GM08714 (cell line): ENCODE results near the gene SCGB1D1.

Experiments
- H3K4me3 ChIP-seq: fragments of 200-500 bp; sonication (Bioruptor generic); 2 replicates; pipeline ENCODE4 v1.5.1; 2014; ENCODE audit warnings: mild to moderate bottlenecking, low read length, inconsistent platforms
- ZNF274 ChIP-seq: IDR thresholded peaks from 2 replicates; pipeline ENCODE4 v1.6.1; 2012; ENCODE audit warnings: mild to moderate bottlenecking, low read depth, low read length

SCGB1D1 gene, protein sequence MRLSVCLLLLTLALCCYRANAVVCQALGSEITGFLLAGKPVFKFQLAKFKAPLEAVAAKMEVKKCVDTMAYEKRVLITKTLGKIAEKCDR

DNA sequence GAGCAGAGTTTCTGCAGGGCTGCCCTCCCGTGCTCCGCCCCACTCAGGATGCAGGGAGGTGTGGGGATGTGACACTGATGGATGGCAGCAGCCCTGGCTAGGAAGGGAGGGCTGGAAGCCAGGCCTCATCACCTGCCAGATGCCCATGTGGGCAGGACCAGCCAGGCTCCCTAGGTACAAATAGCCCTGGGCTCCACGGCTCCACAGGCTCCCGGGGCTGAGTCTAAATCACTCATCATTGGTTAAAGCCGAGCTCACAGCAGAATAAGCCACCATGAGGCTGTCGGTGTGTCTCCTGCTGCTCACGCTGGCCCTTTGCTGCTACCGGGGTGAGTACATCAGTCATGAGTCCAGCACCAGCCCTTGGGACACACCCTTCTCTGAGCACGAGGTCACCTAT lies at the start of gene SCGB1D1:
TSS of gene SCGB1D1 (plus strand) at position 206 of the 400 bp plus-strand sequence. CDS start at position 275, 69 bp downstream.
- TF ChIP-seq ZNF274: no peak
- H3K4me3 ChIP-seq: no peak within 1 kb of the TSS

DNA sequence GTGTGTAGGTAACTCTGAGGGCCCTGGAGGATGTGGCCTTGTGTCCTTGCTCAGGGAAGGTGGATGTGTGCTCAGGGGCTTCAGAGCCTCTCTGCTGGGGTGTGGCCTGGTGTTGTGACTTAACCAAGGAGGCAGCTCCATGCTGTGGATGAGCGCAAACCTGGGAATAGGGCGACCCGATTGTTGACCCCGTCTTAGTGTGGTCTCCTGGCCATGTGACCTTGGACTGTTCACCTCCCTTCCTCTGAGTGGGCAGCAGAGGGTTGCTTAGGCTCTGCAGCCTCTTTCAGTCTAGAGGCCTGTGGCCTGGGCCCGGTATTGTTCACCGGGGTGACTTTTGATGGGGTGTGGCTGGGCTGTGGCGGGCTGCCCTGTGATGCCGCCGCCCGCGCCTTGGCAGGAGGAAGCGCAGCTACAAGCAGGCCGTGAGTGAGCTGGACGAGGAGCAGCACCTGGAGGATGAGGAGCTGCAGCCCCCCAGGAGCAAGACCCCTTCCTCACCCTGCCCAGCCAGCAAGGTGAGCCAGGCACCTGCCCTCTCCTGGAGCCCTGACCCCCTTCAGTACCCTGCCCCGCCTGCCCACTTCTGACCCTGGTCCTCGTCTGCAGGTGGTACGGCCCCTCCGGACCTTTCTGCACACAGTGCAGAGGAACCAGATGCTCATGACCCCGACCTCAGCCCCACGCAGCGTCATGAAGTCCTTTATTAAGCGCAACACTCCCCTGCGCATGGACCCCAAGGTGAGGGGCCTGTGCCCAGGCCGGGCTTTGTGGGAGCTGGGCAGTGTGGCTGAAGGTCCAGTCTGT lies 49.5 kb upstream of the SCGB1D1 start:
- no peak for TF ChIP-seq ZNF274

DNA sequence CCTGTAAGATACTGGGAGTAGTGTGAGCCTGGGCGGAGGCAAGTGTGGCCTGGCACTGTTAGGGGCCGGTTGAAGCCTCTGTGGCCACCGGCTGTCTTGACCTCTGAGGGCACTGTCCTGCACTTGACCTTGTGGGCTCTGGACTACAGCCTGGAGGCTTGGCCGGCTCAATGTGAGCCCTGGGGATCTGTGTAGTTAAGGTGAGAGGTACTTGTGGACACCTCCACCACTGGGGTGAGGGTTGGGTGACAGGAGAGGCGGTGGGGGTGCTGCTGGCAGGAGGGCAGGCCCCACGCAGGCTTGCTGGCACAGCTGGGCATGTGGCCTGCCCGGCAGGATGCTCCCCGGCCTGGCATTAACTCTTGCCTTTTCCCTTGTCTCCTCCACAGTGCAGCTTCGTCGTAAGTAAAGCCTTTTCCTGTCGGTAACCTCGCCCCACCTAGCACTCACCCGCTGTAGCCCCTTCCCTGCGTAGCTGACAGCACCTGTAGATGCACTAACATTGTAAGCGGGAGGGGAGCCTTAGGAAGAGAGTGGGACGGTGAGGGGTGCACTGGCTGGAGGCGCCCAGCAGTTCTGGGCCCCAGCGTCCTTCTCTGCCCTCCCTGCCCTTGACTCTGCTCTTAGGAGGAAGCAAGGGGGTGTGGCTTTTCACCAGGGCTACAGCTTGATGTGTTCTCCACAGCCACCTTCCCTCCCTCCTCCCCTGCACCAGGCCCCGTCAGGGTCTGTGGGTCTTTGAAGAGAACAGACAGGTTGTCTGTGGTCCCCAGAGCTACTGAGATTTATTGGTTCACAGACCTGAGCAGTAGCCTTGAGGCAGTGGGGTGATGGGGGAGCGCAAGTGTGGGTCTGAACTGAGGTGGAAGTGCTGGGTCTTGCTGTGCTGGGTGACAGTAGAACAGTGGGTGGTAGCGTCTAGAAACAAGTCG lies 48.6 kb upstream of the SCGB1D1 start:
- no peak overlapping the region for H3K4me3 ChIP-seq
- no peak for TF ChIP-seq ZNF274

More for the DNA sequence above, 49.5 kb upstream of the SCGB1D1 start:
- no peak overlapping the region for H3K4me3 ChIP-seq

DNA sequence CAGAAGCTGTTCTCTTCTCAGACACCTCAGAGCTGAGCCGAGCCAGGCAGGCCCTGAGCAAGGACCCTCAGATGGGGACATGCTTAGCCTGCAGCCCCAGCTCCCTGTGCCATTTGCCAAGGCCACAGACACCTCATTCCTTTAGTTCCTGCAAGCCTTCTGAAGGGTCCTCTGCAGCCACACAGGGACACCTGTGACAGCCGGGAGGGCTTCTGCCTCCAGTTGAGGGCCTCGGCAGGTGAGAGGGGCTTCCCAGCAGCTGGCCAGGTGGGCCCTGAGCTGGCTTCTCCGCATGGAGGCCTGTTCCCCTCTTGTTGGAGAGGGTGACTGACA lies 48.0 kb upstream of the SCGB1D1 start:
- no peak for TF ChIP-seq ZNF274
- H3K4me3 ChIP-seq: no peak overlapping the region

DNA sequence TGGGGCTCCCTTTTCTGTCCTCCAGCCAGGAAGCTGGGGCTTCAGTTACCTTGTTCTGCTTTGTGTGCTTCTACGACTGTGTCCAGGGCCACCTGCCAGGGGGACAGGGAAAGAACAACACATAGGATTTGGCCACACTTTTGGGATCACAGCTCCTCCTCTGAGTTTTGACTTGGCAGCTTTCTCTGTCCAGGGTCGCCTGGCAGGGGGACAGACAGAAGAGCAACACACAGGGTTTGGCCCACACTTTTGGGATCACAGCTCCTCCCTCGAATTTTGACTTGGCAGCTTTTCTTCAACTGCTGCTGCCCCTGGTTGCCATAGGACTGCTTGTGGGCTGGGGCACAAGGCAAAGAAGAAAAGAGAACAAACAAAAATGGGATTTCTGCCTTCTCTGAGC lies 47.1 kb upstream of the SCGB1D1 start:
- TF ChIP-seq ZNF274: no peak
- H3K4me3 ChIP-seq: no peak overlapping the region

DNA sequence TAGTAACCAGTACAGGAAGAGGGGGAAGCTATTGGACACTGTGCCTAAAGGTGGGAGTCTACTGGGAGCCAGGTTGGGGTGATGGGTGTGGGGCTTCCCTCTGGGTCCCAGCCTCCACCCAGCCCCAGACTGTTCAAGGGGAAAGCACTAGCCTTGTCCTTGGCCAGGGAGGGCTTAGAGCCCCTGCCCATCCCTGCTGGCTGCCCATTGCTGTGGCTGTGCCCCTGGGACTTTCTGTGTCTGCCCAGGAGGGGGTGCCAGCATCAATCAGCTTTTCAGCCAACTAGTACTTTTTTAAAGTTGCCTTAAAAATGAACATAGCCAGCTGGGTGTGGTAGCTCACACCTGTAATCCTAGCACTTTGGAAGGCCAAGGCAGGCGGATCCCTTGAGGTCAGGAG lies 46.3 kb upstream of the SCGB1D1 start:
- H3K4me3 ChIP-seq: no peak overlapping the region
- no peak for TF ChIP-seq ZNF274

DNA sequence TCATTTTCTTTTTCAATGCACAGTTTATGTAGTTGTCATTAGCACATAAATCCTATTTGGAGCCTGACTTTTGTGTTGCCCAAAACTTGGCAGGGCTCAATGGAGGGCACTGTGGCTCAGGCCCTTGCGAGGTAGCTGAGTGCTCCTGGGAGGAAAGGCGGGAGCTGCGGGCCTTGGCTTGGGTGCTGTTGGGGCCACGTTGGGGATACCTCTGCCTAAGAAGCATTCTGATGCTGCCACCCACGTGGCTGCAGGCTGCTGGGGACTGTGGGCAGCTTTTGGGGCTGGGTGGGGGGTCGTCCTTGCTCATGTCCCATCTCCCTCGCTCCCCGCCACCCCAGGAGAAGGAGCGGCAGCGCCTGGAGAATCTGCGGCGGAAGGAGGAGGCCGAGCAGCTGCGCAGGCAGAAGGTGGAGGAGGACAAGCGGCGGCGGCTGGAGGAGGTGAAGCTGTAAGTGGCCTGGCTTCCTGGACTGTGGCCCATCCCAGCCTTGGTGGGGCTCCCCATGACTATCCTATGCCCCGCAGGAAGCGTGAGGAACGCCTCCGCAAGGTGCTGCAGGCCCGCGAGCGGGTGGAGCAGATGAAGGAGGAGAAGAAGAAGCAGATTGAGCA lies 45.3 kb upstream of the SCGB1D1 start:
- TF ChIP-seq ZNF274: no peak
- H3K4me3 ChIP-seq: no peak overlapping the region

DNA sequence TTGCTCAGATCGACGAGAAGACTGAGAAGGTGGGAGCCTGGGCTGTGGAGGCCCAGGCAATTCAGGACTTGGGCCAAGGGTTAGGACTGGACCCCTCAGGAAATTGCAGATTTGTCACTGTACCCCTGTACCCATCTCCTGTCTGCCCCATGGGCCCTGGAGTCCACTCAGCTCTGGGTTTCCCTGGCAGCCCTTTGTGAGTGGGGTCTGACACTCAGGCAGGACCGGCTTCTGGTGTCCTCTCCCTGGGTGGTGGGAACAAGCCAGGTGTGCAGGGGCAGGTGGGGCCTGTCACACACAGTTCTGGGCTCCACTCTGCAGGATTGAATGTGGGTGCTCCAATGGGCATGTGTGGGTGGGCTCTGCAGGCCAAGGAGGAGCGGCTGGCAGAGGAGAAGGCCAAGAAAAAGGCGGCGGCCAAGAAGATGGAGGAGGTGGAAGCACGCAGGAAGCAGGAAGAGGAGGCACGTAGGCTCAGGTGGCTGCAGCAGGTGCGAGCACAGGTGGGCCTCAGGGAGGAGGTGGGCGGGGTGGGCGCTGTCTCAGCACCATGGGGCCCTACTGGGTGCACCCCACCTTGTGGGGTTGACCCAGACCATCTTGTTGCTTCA lies 44.6 kb upstream of the SCGB1D1 start:
- TF ChIP-seq ZNF274: no peak

DNA sequence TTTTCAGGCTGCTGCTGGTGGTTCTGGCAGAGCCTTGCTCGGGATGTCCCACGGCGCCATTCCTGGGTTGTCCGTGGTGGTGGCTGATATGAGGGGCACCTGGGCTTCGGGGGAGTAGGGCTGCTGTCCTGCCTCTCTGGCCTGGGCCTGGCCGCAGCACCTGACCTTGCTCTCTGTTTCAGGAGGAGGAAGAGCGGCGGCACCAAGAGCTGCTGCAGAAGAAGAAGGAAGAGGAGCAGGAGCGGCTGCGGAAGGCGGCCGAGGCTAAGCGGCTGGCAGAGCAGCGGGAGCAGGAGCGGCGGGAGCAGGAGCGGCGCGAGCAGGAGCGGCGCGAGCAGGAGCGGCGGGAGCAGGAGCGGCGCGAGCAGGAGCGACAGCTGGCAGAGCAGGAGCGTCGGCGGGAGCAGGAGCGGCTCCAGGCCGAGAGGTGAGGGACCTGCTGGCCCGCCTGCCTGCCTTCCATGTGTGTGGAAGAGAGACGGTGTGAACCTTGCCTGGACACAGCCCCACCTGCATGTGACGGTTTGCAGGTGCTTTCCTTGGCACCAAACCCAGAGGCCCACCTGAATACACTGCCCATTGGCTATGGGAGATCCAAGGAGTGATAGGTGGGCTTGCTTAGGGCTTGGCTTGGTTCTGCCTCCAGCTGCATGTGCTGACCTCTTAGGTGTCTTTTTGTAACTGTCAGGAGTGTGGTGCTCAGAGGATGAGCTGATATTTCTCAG lies 43.4 kb upstream of the SCGB1D1 start:
- H3K4me3 ChIP-seq: no peak overlapping the region
- no peak for TF ChIP-seq ZNF274

More for the DNA sequence above, 44.6 kb upstream of the SCGB1D1 start:
- no peak overlapping the region for H3K4me3 ChIP-seq

DNA sequence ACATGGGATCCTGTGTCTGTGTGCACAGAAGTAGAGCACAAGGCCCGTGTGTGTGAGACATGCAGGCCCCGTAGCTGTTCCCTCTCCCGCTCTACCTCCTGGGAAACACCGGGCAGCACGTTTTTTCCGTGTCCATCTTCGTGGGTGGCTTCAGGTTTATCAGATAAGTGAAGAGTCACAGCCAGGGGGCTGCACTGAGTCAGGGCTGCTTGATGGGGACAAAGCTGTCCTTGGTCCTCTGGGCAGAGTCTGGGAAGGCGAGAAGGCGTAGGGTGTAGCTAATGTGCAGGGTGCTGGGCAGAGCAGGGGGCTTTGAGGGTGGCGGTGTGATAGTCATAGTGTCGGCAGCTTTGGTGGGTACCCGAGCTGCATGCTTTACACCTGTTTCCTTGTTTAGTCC lies 42.5 kb upstream of the SCGB1D1 start:
- no peak for TF ChIP-seq ZNF274
- no peak overlapping the region for H3K4me3 ChIP-seq

DNA sequence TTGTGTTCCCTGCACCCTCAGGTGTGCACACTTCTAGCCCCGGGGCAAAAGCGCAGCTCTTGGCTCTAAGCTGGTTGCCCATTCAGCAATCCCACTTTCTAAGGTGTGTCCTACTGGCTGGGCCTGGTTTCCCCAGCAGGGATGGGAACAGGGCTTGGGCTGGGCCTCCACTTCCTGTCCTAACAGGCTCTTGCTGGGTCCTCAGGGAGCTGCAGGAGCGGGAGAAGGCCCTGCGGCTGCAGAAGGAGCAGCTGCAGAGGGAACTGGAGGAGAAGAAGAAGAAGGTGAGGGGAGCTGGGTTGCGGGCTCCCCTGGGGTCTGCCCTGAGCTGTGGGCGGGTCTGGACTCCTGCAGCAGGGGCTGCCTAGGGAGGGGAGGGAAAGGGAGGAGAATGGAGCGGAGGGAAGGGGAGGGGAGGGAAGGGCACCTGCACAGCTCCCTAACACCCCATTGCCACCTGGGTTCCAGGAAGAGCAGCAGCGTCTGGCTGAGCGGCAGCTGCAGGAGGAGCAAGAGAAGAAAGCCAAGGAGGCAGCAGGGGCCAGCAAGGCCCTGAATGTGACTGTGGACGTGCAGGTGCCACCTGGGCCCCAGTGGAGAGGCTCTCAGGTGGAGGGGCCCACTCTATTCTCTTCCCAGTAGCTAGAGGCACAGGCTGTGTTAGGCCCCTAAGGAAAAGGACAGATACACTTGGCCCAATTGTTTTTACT lies 41.6 kb upstream of the SCGB1D1 start:
- no peak for TF ChIP-seq ZNF274
- H3K4me3 ChIP-seq: no peak overlapping the region

DNA sequence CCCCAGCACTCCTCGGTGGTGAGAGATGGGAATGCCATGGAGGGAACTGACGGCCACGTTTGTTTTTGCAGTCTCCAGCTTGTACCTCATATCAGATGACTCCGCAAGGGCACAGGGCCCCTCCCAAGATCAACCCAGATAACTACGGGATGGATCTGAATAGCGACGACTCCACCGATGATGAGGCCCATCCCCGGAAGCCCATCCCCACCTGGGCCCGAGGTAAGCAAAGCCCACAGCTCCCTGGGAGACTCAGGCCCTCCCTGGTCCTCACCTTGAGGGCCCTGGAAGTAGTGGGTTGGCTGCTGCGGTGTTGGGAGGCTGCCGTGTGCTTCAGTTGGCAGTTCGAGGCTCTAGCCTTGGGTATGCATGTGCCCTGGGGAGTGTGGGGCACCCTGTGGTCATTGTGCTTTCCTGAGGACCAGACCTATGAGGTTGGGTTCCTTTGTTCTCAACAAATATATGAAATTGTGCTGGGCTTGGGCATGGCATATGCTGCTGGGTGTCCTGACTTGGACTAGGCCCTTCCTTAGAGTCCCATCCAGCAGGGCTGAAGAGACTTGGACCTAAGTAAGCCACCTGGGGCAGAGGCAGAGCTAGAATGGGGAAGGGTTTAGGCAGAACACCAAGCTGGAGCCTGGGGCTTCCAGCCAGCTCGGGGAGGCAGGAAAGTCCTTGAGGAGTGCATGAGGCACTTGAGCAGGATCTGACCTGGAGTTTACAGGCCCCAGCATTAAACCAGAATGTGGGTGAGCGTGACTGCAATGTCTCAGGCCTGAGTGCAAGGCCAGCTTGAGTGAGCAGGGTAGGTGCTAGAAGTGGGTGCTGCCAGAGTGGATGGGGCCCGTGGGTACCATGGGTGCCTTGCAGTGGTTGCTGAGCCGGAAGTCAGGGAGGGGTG lies 39.8 kb upstream of the SCGB1D1 start:
- TF ChIP-seq ZNF274: no peak

More for the DNA sequence above, 39.8 kb upstream of the SCGB1D1 start:
- no peak overlapping the region for H3K4me3 ChIP-seq
